Heart left ventricle (tissue), 16 donors: ENCODE results near the gene BAK1. TPM values are rescaled to one million over a fixed set of nuclear protein-coding genes. Genes with fewer than 3 reads are reported as not detected.

Source experiments
- ATAC-seq, 4 donors: fragments of 200-7000 bp; cut with Tn5 transposase; one replicate each; pipeline ENCODE4 v1.9.1; 2020 to 2022; ENCODE audit warnings: moderate library complexity in 4 of 4, mild to moderate bottlenecking in 3 of 4, moderate number of reproducible peaks in 1 of 4
- DNase-seq, 5 donors: peaks; one replicate each; pipeline ENCODE4 v3.0.0-alpha.2; 2020
- H3K27ac ChIP-seq, 12 donors: fragments of 200-600 bp; sonication (generic) in 4 of 12; one replicate each; pipeline versions ENCODE4 v1.5.0 to v1.8.0; 2016 to 2022; ENCODE audit warnings: mild to moderate bottlenecking in 2 of 12
- H3K27me3 ChIP-seq, 9 donors: fragments of 200-600 bp; sonication (generic) in 2 of 9; one replicate each; pipeline versions ENCODE4 v1.5.1 to v1.8.0; 2016 to 2022; ENCODE audit warnings: mild to moderate bottlenecking in 3 of 9
- H3K36me3 ChIP-seq, 9 donors: fragments of 200-600 bp; sonication (generic) in 2 of 9; one replicate each; pipeline versions ENCODE4 v1.5.0 to v1.8.0; 2018 to 2022; ENCODE audit warnings: mild to moderate bottlenecking in 2 of 9
- H3K4me1 ChIP-seq, 12 donors: fragments of 200-600 bp; sonication (generic) in 4 of 12; one replicate each; pipeline versions ENCODE4 v1.5.0 to v1.8.0; 2016 to 2022; ENCODE audit warnings: mild to moderate bottlenecking in 3 of 12
- H3K4me3 ChIP-seq, 12 donors: fragments of 200-600 bp; sonication (generic) in 4 of 12; one replicate each; pipeline versions ENCODE4 v1.5.0 to v1.8.0; 2017 to 2022; ENCODE audit warnings: mild to moderate bottlenecking in 9 of 12, moderate library complexity in 4 of 12
- H3K9me3 ChIP-seq, 12 donors: fragments of 200-600 bp; sonication (generic) in 4 of 12; one replicate each; pipeline versions ENCODE4 v1.5.0 to v1.8.0; 2016 to 2022; ENCODE audit warnings: mild to moderate bottlenecking in 1 of 12
- POLR2A ChIP-seq, 2 donors: fragments of 450-650 bp; IDR thresholded peaks; one replicate each; pipeline ENCODE4 v1.6.1; 2017; ENCODE audit warnings: antibody characterized with exemption in 2 of 2, mild to moderate bottlenecking in 2 of 2, moderate library complexity in 2 of 2
- WGBS, 4 donors: extraction: QIAGEN DNeasy Blood & Tissue Kit in 2 of 4; methylation state at CpG; one replicate each; pipeline versions ENCODE4 v1.1.5 to v1.1.7; 2013 to 2018; 5-methylcytosine and 5-hydroxymethylcytosine counted together
- intact Hi-C, 10 donors: fragments of 100-400 bp; cut with DNase I; formaldehyde crosslinking; loops; one replicate each; pipeline versions ENCODE4 v1.11.1 to v1.14.2; 2022
- polyA plus RNA-seq, 2 donors: library from polyadenylated mRNA; stranded (reverse); fragments of 200-250 nt; gene quantifications; one replicate each; pipeline ENCODE4 v1.2.3, GENCODE V29; 2013
- total RNA-seq, 9 donors: library from RNA; depleted of rRNA in 2 of 9; stranded (reverse); fragments of >200 nt in 2 of 9; fragmentation: NEBNext Ultra II Directional in 3 of 9; extraction: Animal tissue kit (Norgen Biotek cat#: 25700) in 3 of 9; gene quantifications; one replicate each; pipeline versions ENCODE4 v1.1.0 to v1.2.4, GENCODE V29; 2016 to 2023
- TF ChIP-seq, protein P1 (sequence below), 12 donors: fragments of 200-600 bp; sonication (generic) in 4 of 12; IDR thresholded peaks; one replicate each; pipeline versions ENCODE4 v1.5.0 to v1.8.0; 2018 to 2022; ENCODE audit warnings: antibody characterized with exemption in 12 of 12, mild to moderate bottlenecking in 5 of 12
- donor health status: ischemic (EF 13 %, LVEDD 7.1; RV severe dilation, severe dysfunction).
- donor health status: healthy with polysubstance abuse.
- donor health status: DM: no; HTN: yes; CAD: no.
- donor health status: DM: no; HTN: no; CAD: no.
- donor health status: ischemic (EF 25% LVEDD 6.9; RV normal size, moderate dysfunction).
- donor health status: ischemic (EF 25% LVEDD 5.7; RV mildly dilated, moderate dysfunction).
- donor health status: healthy.
- donor health status: DM: yes; HTN: yes; CAD: no.
- donor health status: ischemic (EF 35%, LVEDD 5.7; RV mildly dilated, moderate dysfunction).
- donor health status: nonischemic (EF 11% LVEDD 7.7; RV severe dilation, severe dysfunction).
- donor health status: DM: yes; HTN: yes; CAD: no.
- donor health status: PGD.
- donor health status: ischemic (EF 29% LVEDD 5.4; RV normal size, mild dysfunction).
- donor health status: nonischemic (EF 23%, LVEDD 6.1; RV moderate dilation, normal function).

BAK1 gene
- total and polyA plus RNA-seq, 11 donors = 13.9 to 55.3 (median 18.9) TPM

DNA sequence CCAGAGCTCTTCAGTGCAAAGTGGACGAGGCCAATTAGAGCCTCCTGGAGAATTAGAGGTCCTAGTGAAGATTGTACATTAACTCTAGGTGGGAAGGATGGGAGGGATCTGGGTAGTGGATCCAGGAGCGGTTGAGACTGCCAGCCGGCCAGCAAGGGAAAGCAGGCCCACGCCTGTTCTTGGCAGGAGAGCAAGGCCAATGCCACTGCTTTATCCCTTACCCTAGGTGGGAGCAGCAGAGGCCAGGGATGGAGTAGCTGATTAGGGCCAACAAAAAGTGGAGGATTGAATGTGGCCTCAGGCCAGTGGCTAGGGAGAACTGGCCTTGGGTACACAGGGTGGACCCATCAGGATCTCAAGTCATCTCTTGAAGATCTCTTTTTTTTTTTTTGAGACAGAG lies 44.8 kb upstream of the BAK1 start:
- intact Hi-C loops = loop anchor here in 2 of 10 donors (5.0 kb wide), 1 partner anchor 38 kb away; no protein-coding TSS in a partner anchor
- ATAC-seq (no peak), DNase-seq (no peak)
- no peaks in the 10 kb centered on the region for H3K9me3 ChIP-seq
- 90 to 95% (median 92%) methylated on average over 4 of the region's 4 CpGs for WGBS, 4 donors
- peaks cover 0 to 5% (median 0%) of the 10 kb centered on the region in 9 donors for H3K36me3 ChIP-seq
- H3K4me1 ChIP-seq = peaks cover 0 to 40% (median 10%) of the 10 kb centered on the region in 12 donors
- no peak for TF ChIP-seq POLR2A (IDR thresholded peaks at IDR 0.05)
- TF ChIP-seq, protein P1, sequence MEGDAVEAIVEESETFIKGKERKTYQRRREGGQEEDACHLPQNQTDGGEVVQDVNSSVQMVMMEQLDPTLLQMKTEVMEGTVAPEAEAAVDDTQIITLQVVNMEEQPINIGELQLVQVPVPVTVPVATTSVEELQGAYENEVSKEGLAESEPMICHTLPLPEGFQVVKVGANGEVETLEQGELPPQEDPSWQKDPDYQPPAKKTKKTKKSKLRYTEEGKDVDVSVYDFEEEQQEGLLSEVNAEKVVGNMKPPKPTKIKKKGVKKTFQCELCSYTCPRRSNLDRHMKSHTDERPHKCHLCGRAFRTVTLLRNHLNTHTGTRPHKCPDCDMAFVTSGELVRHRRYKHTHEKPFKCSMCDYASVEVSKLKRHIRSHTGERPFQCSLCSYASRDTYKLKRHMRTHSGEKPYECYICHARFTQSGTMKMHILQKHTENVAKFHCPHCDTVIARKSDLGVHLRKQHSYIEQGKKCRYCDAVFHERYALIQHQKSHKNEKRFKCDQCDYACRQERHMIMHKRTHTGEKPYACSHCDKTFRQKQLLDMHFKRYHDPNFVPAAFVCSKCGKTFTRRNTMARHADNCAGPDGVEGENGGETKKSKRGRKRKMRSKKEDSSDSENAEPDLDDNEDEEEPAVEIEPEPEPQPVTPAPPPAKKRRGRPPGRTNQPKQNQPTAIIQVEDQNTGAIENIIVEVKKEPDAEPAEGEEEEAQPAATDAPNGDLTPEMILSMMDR (IDR thresholded peaks at IDR 0.05) = no peak
- no peak overlapping the region for H3K4me3 ChIP-seq
- no peak overlapping the region for H3K27ac ChIP-seq
- peaks cover 0 to 8% (median 4%) of the 10 kb centered on the region in 9 donors for H3K27me3 ChIP-seq

DNA sequence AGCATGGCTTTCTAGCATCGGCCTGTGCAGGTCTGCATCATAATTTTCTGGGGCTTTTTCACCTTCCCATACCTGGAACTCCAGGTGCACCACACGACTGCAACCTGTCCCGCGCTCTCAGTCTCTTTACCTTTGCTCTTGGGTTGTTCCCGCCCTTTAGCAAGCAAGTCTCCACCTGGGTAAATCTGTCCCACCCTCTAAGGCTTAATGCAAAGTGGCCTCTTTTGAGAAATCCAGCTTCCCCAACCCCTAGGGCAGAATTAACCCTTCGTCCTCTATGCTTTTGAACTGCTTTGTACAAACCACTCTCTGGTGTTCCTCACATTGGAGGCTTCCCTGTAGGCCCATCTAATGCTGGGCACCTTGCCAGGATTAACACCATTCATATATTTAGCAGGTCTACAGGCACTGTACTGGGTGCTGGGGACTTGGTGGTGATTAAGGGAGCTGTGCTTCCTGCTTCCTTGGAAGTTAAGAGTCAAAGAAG lies 43.9 kb upstream of the BAK1 start:
- intact Hi-C loops = loop anchor here in 2 of 10 donors (5.0 kb wide), 1 partner anchor 37 kb away; no protein-coding TSS in a partner anchor
- no peaks in the 10 kb centered on the region for H3K9me3 ChIP-seq
- peaks cover 0 to 5% (median 0%) of the 10 kb centered on the region in 9 donors for H3K36me3 ChIP-seq
- no peak for TF ChIP-seq POLR2A (IDR thresholded peaks at IDR 0.05)
- TF ChIP-seq, protein P1 (IDR thresholded peaks at IDR 0.05) = no peak
- H3K4me1 ChIP-seq = peaks cover 0 to 49% (median 18%) of the 10 kb centered on the region in 12 donors
- no peak for DNase-seq
- no peak overlapping the region for H3K4me3 ChIP-seq
- peaks cover 0 to 8% (median 4%) of the 10 kb centered on the region in 9 donors for H3K27me3 ChIP-seq
- no peak for ATAC-seq
- H3K27ac ChIP-seq = no peak overlapping the region
- 85 to 94% (median 93%) methylated on average over 6 of the region's 6 CpGs for WGBS, 4 donors

DNA sequence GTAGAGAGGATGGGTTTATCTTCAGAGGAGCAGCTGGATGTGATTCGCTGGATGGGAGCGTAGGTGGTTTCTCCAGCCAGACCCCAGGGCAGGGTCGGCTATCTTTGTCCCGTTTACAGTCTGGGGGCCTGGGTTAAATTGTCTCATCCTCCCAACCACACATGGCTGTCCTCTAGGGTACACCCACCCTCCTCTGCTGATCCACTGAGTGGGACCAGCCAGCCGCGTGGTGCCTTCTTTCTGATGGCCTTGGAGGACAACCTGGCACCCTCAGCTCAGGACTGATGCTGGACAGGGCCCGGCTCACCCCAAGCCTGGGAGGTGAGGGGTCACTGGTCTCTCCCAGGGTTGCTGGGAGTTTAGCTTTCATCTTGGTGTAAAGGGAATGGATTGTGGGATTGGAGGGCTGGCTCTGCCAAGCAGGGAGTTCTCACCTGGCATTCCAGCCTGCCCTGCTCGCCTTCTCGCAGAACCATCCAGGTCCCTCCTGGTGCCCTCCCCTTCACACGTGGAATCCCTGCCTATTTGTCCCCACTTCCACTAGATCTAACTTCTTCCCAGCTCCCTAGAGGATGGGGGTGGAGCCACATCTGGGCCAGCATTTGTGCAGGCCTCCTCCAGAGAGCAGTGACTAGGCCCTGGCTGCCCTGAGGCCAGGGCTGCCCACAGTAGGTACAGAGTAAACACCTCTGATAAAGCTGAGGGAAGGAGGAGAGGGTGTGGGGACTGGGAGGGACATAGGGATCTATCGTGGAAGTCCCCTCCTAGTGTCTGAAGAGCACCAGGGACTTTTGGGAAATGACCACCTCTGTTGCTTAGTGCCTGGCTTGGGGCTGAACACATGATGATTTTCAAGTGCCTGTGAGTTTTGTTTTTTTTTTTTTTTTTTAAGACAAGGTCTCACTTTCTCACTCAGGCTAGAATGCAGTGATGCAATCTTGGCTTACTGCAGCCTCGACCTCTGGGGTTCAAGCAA lies 42.7 kb upstream of the BAK1 start:
- peaks cover 0 to 47% (median 18%) of the 10 kb centered on the region in 12 donors for H3K4me1 ChIP-seq
- TF ChIP-seq, protein P1 (IDR thresholded peaks at IDR 0.05) = no peak
- no peak for TF ChIP-seq POLR2A (IDR thresholded peaks at IDR 0.05)
- no peaks in the 10 kb centered on the region for H3K9me3 ChIP-seq
- ATAC-seq (peak in 2 of 4 donors; percentile 13 to 33), DNase-seq (no peak)
- 63 to 70% (median 65%) methylated on average over 11 to 12 of the region's 12 CpGs for WGBS, 4 donors
- H3K27ac ChIP-seq = peak overlapping the region in 11 of 12 donors; percentile 76 to 97 (median 90)
- H3K36me3 ChIP-seq = peaks cover 0 to 5% (median 0%) of the 10 kb centered on the region in 9 donors
- intact Hi-C loops = loop anchor here in 2 of 10 donors (5.0 kb wide), 1 partner anchor 35 kb away; no protein-coding TSS in a partner anchor
- H3K27me3 ChIP-seq = peaks cover 0 to 8% (median 4%) of the 10 kb centered on the region in 9 donors
- H3K4me3 ChIP-seq = peak overlapping the region in 11 of 12 donors; percentile 63 to 86 (median 69)
